ENCODE data around the gene KLHL7.
"Not testable (repeated sequence)": the region's sequence is repeated elsewhere in the genome, so short reads cannot be mapped to it uniquely, and the experiment has no call there.

The KLHL7 gene

DNA sequence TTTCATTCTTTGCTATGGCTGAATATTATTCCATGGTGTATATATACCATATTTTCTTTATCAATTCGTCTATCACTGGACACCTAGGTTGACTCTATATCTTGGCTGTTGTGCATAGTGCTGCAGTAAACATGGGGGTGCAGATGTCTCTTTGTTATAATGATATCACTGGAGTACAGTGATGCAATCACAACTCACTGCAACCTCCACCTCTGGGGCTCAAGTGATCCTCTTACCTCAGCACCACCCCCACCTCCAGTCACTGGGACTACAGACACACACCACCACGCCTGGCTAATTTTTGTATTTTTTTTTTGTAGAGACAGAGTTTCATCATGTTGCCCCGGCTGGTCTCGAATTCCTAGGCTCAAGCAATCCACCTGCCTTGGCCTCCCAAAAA is 15.6 kb downstream of the KLHL7 start:
- H3K4me2 ChIP-seq (ENCODE audit: low read length), result no peak overlapping the region
- H2AFZ ChIP-seq (ENCODE audit: low read depth, low read length), result no peak overlapping the region
- TF ChIP-seq EZH2phosphoT487 (IDR thresholded peaks at IDR 0.05; ENCODE audit: low read depth), result no peak
- TF ChIP-seq, protein P1, sequence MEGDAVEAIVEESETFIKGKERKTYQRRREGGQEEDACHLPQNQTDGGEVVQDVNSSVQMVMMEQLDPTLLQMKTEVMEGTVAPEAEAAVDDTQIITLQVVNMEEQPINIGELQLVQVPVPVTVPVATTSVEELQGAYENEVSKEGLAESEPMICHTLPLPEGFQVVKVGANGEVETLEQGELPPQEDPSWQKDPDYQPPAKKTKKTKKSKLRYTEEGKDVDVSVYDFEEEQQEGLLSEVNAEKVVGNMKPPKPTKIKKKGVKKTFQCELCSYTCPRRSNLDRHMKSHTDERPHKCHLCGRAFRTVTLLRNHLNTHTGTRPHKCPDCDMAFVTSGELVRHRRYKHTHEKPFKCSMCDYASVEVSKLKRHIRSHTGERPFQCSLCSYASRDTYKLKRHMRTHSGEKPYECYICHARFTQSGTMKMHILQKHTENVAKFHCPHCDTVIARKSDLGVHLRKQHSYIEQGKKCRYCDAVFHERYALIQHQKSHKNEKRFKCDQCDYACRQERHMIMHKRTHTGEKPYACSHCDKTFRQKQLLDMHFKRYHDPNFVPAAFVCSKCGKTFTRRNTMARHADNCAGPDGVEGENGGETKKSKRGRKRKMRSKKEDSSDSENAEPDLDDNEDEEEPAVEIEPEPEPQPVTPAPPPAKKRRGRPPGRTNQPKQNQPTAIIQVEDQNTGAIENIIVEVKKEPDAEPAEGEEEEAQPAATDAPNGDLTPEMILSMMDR (IDR thresholded peaks at IDR 0.05; ENCODE audit: low read depth, low read length), result no peak
- H3K27ac ChIP-seq (ENCODE audit: low read length), result no peak overlapping the region
- H3K4me1 ChIP-seq (ENCODE audit: low read length), result no peaks in the 10 kb centered on the region
- H3K9ac ChIP-seq (ENCODE audit: low read length), result no peak overlapping the region
- no peak overlapping the region for H3K4me3 ChIP-seq (ENCODE audit: low read length)
- no peaks in the 10 kb centered on the region for H3K9me3 ChIP-seq (ENCODE audit: insufficient read depth, low read length)
- no peaks in the 10 kb centered on the region for H3K27me3 ChIP-seq (ENCODE audit: low read depth, low read length)
- H3K36me3 ChIP-seq (replicated peaks; ENCODE audit: low read depth, low read length), result no peaks in the 10 kb centered on the region
- no peaks in the 10 kb centered on the region for H4K20me1 ChIP-seq (ENCODE audit: insufficient read depth, low read length)
- H3K79me2 ChIP-seq (ENCODE audit: low read length), result no peaks in the 10 kb centered on the region

DNA sequence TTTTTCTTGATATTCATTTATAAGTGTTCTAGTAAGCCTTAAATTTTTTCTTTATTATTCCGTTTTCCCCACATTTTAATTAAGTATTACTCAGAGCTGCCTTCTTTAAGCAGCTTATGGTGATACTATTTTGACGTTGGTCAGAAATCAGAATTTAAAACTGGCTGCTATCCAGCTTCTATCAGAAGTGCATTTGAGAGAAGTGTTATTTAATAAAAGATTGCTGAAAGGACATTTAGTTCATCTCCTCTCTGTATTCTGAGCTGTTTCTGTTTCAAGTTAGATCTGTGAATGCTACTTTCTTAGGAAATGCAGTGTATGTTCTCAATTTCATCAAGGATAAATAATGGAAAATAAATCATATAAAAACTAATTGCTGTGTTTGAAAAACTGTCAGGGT is 17.4 kb downstream of the KLHL7 start:
- TF ChIP-seq, protein P1 (IDR thresholded peaks at IDR 0.05; ENCODE audit: low read depth, low read length), result no peak
- TF ChIP-seq EZH2phosphoT487 (IDR thresholded peaks at IDR 0.05; ENCODE audit: low read depth), result no peak
- no peaks in the 10 kb centered on the region for H3K79me2 ChIP-seq (ENCODE audit: low read length)
- no peaks in the 10 kb centered on the region for H3K9me3 ChIP-seq (ENCODE audit: insufficient read depth, low read length)
- no peaks in the 10 kb centered on the region for H3K36me3 ChIP-seq (replicated peaks; ENCODE audit: low read depth, low read length)
- H3K4me2 ChIP-seq (ENCODE audit: low read length), result no peak overlapping the region
- H3K4me3 ChIP-seq (ENCODE audit: low read length), result no peak overlapping the region
- H3K27ac ChIP-seq (ENCODE audit: low read length), result no peak overlapping the region
- H3K27me3 ChIP-seq (ENCODE audit: low read depth, low read length), result no peaks in the 10 kb centered on the region
- peaks cover 4% of the 10 kb centered on the region for H3K4me1 ChIP-seq (ENCODE audit: low read length)
- H3K9ac ChIP-seq (ENCODE audit: low read length), result no peak overlapping the region
- H2AFZ ChIP-seq (ENCODE audit: low read depth, low read length), result no peak overlapping the region
- no peaks in the 10 kb centered on the region for H4K20me1 ChIP-seq (ENCODE audit: insufficient read depth, low read length)

DNA sequence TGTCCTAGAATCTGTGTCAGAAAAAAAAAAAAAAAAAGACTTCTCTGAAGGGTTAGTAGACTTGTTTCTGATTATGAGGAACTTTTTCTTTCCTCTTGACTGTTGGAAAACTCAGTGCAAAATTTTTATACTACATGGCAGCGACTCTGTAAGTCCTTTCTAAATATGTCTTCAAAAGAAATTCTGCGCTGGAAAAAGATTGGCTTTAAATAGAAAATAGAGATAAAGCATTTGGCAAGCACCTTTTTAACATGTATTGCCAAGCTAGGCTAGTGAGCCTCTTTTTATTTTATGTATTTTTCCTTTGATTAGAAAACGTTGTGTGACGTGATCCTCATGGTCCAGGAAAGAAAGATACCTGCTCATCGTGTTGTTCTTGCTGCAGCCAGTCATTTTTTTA is 17.9 kb downstream of the KLHL7 start:
- Histone ChIP-seq H3K36me3 (replicated peaks; ENCODE audit: low read depth, low read length) (no peaks in the 10 kb centered on the region), H3K79me2 (ENCODE audit: low read length) (no peaks in the 10 kb centered on the region), H4K20me1 (ENCODE audit: insufficient read depth, low read length) (no peaks in the 10 kb centered on the region), H3K4me3 (ENCODE audit: low read length) (no peak overlapping the region), H3K27ac (ENCODE audit: low read length) (no peak overlapping the region), H2AFZ (ENCODE audit: low read depth, low read length) (no peak overlapping the region), H3K4me1 (ENCODE audit: low read length) (peaks cover 5% of the 10 kb centered on the region), H3K27me3 (ENCODE audit: low read depth, low read length) (no peaks in the 10 kb centered on the region), H3K4me2 (ENCODE audit: low read length) (no peak overlapping the region), H3K9ac (ENCODE audit: low read length) (no peak overlapping the region), H3K9me3 (ENCODE audit: insufficient read depth, low read length) (no peaks in the 10 kb centered on the region)
- no peak for TF ChIP-seq EZH2phosphoT487 (IDR thresholded peaks at IDR 0.05; ENCODE audit: low read depth)
- TF ChIP-seq, protein P1 (IDR thresholded peaks at IDR 0.05; ENCODE audit: low read depth, low read length), result no peak

DNA sequence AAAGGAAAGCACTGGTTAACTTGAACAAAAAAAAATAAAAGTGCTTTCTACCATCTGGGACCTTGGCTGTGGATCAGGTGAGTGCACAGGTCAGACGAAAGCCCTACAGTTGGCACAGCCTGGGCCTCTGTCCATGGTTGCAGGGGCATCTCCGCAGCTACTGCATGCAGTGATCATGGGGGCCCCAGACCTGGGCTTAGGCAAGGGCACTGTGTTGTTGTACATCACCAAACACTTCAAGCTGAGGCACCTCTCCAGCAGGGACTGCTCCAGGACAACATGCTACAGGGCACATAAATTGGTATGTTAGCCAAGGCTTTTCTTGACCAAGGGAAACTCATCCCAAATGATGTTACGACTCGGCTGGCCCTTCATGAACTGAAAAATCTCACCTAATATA is 23.5 kb downstream of the KLHL7 start:
- Histone ChIP-seq H3K36me3 (replicated peaks; ENCODE audit: low read depth, low read length) (no peaks in the 10 kb centered on the region), H2AFZ (ENCODE audit: low read depth, low read length) (no peak overlapping the region), H3K9ac (ENCODE audit: low read length) (no peak overlapping the region), H3K4me1 (ENCODE audit: low read length) (peaks cover 5% of the 10 kb centered on the region), H3K4me2 (ENCODE audit: low read length) (no peak overlapping the region), H4K20me1 (ENCODE audit: insufficient read depth, low read length) (no peaks in the 10 kb centered on the region), H3K27ac (ENCODE audit: low read length) (no peak overlapping the region), H3K9me3 (ENCODE audit: insufficient read depth, low read length) (no peaks in the 10 kb centered on the region), H3K79me2 (ENCODE audit: low read length) (no peaks in the 10 kb centered on the region), H3K4me3 (ENCODE audit: low read length) (no peak overlapping the region), H3K27me3 (ENCODE audit: low read depth, low read length) (no peaks in the 10 kb centered on the region)
- TF ChIP-seq EZH2phosphoT487 (IDR thresholded peaks at IDR 0.05; ENCODE audit: low read depth), result no peak
- TF ChIP-seq, protein P1 (IDR thresholded peaks at IDR 0.05; ENCODE audit: low read depth, low read length), result no peak

DNA sequence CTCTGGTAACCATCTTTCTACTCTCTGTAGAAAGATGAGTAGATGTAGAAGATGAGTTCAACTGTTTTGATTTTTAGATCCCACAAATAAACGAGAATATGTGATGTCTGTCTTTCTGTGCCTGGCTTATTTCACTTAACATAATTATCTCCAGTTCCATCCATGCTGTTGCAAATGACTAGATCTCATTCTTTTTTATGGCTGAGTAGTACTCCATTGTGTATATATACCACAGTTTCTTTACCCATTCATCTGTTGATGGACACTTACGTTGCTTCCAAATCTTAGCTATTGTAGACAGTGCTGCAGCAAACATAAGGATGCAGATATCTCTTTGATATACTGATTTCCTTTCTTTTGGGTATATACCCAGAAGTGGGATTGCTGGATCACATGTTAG is 26.2 kb downstream of the KLHL7 start:
- H4K20me1 ChIP-seq (ENCODE audit: insufficient read depth, low read length); H3K9ac ChIP-seq (ENCODE audit: low read length); H2AFZ ChIP-seq (ENCODE audit: low read depth, low read length); H3K27me3 ChIP-seq (ENCODE audit: low read depth, low read length); H3K79me2 ChIP-seq (ENCODE audit: low read length); H3K4me1 ChIP-seq (ENCODE audit: low read length); H3K36me3 ChIP-seq (replicated peaks; ENCODE audit: low read depth, low read length); H3K4me3 ChIP-seq (ENCODE audit: low read length); H3K9me3 ChIP-seq (ENCODE audit: insufficient read depth, low read length); H3K27ac ChIP-seq (ENCODE audit: low read length); H3K4me2 ChIP-seq (ENCODE audit: low read length): not testable (repeated sequence)
